Stomach (tissue), 9 donors: ENCODE measurements around the gene TUB. TPM values are rescaled to one million over a fixed set of nuclear protein-coding genes. Genes with fewer than 3 reads are reported as not detected.

Source experiments
- DNase-seq, 2 donors: peaks; one replicate each; pipeline versions ENCODE4 v3.0.0 to v3.0.0-alpha.2; 2013 to 2019
- H3K27ac ChIP-seq, 5 donors: fragments of 200-600 bp in 4 of 5; sonication (generic) in 4 of 5; one replicate each; pipeline ENCODE4 v1.5.1; 2013 to 2019; ENCODE audit warnings: mild to moderate bottlenecking in 1 of 5, moderate library complexity in 1 of 5
- H3K27me3 ChIP-seq, 3 donors: fragments of 200-600 bp; sonication (generic); one replicate each; pipeline ENCODE4 v1.5.1; 2017 to 2019; ENCODE audit warnings: mixed run types in 1 of 3
- H3K36me3 ChIP-seq, 4 donors: fragments of 200-600 bp; sonication (generic); 1 replicate in 3 of 4; 2 replicates in 1 of 4; pipeline ENCODE4 v1.5.1; 2016 to 2019
- H3K4me1 ChIP-seq, 4 donors: fragments of 200-600 bp; sonication (generic); one replicate each; pipeline ENCODE4 v1.5.1; 2016 to 2019
- H3K4me3 ChIP-seq, 4 donors: fragments of 200-600 bp; sonication (generic) in 3 of 4; one replicate each; pipeline ENCODE4 v1.5.1; 2016 to 2019; ENCODE audit warnings: mild to moderate bottlenecking in 1 of 4
- H3K9me3 ChIP-seq, 4 donors: fragments of 200-600 bp; sonication (generic); one replicate each; pipeline ENCODE4 v1.5.1; 2016 to 2019
- EP300 ChIP-seq: sonication (generic); formaldehyde crosslinking; IDR thresholded peaks from one replicate; pipeline ENCODE4 v1.6.1; 2017; ENCODE audit warnings: antibody characterized with exemption
- POLR2A ChIP-seq, 4 donors: fragments of 450-650 bp; IDR thresholded peaks; one replicate each; pipeline ENCODE4 v1.6.1; 2016; ENCODE audit warnings: antibody characterized with exemption in 4 of 4, control low read depth in 2 of 4, mild to moderate bottlenecking in 1 of 4, moderate library complexity in 1 of 4
- POLR2AphosphoS5 ChIP-seq, 3 donors: sonication (generic); formaldehyde crosslinking; IDR thresholded peaks; one replicate each; pipeline ENCODE4 v1.6.1; 2016; ENCODE audit warnings: antibody characterized with exemption in 3 of 3
- WGBS, 5 donors: extraction: QIAGEN DNeasy Blood & Tissue Kit in 3 of 5; methylation state at CpG; one replicate each; pipeline versions ENCODE4 v1.1.5 to v1.1.7; 2013 to 2018; 5-methylcytosine and 5-hydroxymethylcytosine counted together
- intact Hi-C: fragments of 100-400 bp; cut with DNase I; formaldehyde crosslinking; loops from one replicate; pipeline ENCODE4 v1.15.1; 2023; ENCODE audit warnings: low total_unique reads
- polyA plus RNA-seq, 3 donors: library from polyadenylated mRNA; stranded (reverse); fragments of 200-250 nt; gene quantifications; one replicate each; pipeline ENCODE4 v1.2.3, GENCODE V29; 2013
- total RNA-seq, 5 donors: library from RNA; depleted of rRNA; stranded (reverse); fragments of >200 nt; gene quantifications; one replicate each; pipeline versions ENCODE4 v1.1.0 to v1.2.3, GENCODE V29; 2014 to 2016
- TF ChIP-seq, protein P1 (sequence below), 7 experiments: fragments of 450-650 bp in 4 of 7; fragments of 200-600 bp in 3 of 7; sonication (generic) in 3 of 7; IDR thresholded peaks; one replicate each; pipeline ENCODE4 v1.5.1; 2016 to 2019; ENCODE audit warnings: antibody characterized with exemption in 7 of 7, control low read depth in 2 of 7, mild to moderate bottlenecking in 1 of 7
- donor health status: healthy with polysubstance abuse.
- donor health status: Bipolar disorder and iron deficiency.
- donor health status: healthy.

The TUB gene
- total and polyA plus RNA-seq, 8 donors, result under 0.01 to 12.1 (median 1.4) TPM; not detected in 1

DNA sequence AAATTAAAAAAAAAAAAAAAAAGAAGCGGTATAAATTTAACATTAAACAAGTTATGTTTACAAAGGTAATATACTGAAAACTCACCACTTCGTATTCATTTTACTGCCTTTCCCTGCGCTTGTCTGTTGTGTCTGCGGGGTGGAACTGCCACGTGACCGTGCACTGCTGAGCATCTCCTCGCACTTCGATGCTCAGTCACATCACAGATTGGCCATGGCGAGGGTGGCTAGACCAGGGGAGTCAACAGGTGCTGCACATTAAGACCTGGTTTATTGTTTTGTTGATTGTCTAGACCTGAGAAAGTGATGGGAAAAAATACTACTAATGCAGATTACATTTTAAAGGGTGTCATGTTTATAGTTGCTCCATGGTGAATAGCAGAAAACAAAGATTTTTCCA lies 22.8 kb upstream of the TUB start:
- no peak overlapping the region for H3K4me3 ChIP-seq
- H3K9me3 ChIP-seq, result no peaks in the 10 kb centered on the region
- intact Hi-C loops, result no loop called here
- TF ChIP-seq POLR2A (IDR thresholded peaks at IDR 0.05), result no peak
- no peak for TF ChIP-seq POLR2AphosphoS5 (IDR thresholded peaks at IDR 0.05)
- TF ChIP-seq, protein P1, sequence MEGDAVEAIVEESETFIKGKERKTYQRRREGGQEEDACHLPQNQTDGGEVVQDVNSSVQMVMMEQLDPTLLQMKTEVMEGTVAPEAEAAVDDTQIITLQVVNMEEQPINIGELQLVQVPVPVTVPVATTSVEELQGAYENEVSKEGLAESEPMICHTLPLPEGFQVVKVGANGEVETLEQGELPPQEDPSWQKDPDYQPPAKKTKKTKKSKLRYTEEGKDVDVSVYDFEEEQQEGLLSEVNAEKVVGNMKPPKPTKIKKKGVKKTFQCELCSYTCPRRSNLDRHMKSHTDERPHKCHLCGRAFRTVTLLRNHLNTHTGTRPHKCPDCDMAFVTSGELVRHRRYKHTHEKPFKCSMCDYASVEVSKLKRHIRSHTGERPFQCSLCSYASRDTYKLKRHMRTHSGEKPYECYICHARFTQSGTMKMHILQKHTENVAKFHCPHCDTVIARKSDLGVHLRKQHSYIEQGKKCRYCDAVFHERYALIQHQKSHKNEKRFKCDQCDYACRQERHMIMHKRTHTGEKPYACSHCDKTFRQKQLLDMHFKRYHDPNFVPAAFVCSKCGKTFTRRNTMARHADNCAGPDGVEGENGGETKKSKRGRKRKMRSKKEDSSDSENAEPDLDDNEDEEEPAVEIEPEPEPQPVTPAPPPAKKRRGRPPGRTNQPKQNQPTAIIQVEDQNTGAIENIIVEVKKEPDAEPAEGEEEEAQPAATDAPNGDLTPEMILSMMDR (IDR thresholded peaks at IDR 0.05), result no peak
- TF ChIP-seq EP300, result no peak
- peaks cover 0 to 8% (median 0%) of the 10 kb centered on the region in 3 donors for H3K27me3 ChIP-seq
- H3K4me1 ChIP-seq, result peaks cover 0 to 31% (median 9%) of the 10 kb centered on the region in 4 donors
- DNase-seq, result peak in 1 of 2 donors; percentile 13
- WGBS, 5 donors, result 92 to 96% (median 94%) methylated on average over 9 of the region's 9 CpGs
- H3K27ac ChIP-seq, result peak overlapping the region in 1 of 5 donors; percentile 64
- H3K36me3 ChIP-seq, result no peaks in the 10 kb centered on the region

DNA sequence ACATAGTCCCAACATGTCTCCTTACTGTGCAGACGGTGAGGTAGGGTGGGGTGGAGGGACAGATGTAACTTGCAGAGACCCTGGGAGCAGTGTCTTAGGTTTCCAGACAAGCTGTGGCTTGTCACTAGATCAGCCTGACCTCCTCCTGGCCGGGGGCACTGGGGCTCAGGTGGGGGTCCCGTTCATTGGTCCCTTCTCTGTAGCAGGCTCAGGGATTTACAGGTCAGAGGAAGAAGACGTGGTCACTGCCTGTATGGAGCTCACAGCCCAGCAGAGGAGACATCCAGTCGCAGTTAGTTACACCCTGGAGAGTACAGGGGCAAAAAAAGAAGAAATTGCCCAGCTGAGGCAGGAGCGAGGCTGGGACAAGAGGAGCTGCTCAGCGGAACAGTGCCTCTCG lies 22.0 kb upstream of the TUB start:
- no peaks in the 10 kb centered on the region for H3K36me3 ChIP-seq
- WGBS, 5 donors, result 78 to 85% (median 83%) methylated on average over 8 of the region's 8 CpGs
- no peaks in the 10 kb centered on the region for H3K9me3 ChIP-seq
- TF ChIP-seq POLR2A (IDR thresholded peaks at IDR 0.05) (no peak), POLR2AphosphoS5 (IDR thresholded peaks at IDR 0.05) (no peak), EP300 (no peak)
- TF ChIP-seq, protein P1 (IDR thresholded peaks at IDR 0.05), result no peak
- peaks cover 0 to 8% (median 0%) of the 10 kb centered on the region in 3 donors for H3K27me3 ChIP-seq
- peak in 1 of 2 donors; percentile 17 for DNase-seq
- no peak overlapping the region for H3K27ac ChIP-seq
- H3K4me1 ChIP-seq, result peaks cover 0 to 39% (median 13%) of the 10 kb centered on the region in 4 donors
- intact Hi-C loops, result no loop called here
- no peak overlapping the region for H3K4me3 ChIP-seq

DNA sequence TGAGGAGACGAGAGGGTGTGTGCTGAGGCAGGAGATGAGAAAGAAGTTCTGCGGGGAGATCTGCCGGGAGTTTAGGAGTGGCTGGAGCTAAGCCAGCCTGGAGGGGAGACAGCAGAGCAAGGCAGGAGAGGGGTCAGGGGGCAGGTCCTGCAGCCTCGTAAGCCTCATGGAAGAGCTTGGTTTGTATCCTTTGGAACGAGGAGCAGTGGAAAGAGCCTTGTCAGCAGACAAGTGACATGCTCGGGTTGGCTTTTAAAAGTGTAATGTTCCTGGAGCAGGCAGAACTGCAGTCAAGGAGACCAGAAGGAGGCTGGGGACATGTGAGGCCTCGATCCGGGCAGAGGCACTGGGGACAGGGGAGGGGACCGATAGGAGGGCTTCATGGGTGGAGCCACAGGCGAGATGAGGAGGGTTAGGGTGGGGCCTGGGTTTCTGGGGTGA lies 21.4 kb upstream of the TUB start:
- intact Hi-C loops, result no loop called here
- H3K4me1 ChIP-seq, result peaks cover 0 to 41% (median 14%) of the 10 kb centered on the region in 4 donors

DNA sequence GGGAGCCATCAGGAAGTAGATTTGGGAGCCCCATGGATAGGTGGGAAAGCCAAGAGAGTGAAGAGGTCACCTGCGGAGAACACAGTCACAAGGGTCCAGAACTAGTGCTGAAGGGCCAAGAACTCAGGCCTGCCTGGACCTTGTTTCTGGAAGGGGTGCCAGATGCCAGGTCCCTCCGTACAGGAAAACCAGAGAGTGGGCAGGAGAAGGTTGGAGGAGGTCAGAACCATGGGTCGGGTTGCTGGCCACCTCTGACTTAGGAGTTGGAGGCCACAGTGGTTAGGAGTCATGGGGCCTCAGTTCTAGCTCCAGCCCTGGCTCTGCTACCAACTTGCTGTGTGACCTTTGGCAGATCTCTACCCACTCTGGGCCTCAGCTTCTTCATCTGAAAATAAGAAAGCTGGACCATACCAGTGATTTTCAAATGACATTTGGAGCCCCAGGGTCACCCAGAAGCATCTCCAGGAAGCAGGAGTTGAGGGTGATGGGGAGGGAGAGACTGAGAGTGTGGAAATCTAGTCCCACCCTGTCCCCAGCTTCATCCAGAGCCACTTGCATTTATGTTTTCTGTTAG lies 20.8 kb upstream of the TUB start:
- Histone ChIP-seq H3K4me3 (no peak overlapping the region), H3K27ac (no peak overlapping the region), H3K27me3 (peaks cover 0 to 5% (median 0%) of the 10 kb centered on the region in 3 donors), H3K9me3 (no peaks in the 10 kb centered on the region), H3K36me3 (no peaks in the 10 kb centered on the region), H3K4me1 (peaks cover 0 to 41% (median 14%) of the 10 kb centered on the region in 4 donors)
- intact Hi-C loops, result no loop called here
- DNase-seq, result peak in 1 of 2 donors; percentile 13
- TF ChIP-seq, protein P1 (IDR thresholded peaks at IDR 0.05), result no peak
- TF ChIP-seq EP300 (no peak), POLR2A (IDR thresholded peaks at IDR 0.05) (no peak), POLR2AphosphoS5 (IDR thresholded peaks at IDR 0.05) (no peak)
- 59 to 93% (median 74%) methylated on average over 3 of the region's 3 CpGs for WGBS, 5 donors

More for the DNA sequence above, 21.4 kb upstream of the TUB start:
- H3K9me3 ChIP-seq, result no peaks in the 10 kb centered on the region
- no peaks in the 10 kb centered on the region for H3K36me3 ChIP-seq
- no peak overlapping the region for H3K27ac ChIP-seq
- peak; percentile 16 to 44 for DNase-seq
- peaks cover 0 to 8% (median 0%) of the 10 kb centered on the region in 3 donors for H3K27me3 ChIP-seq
- no peak overlapping the region for H3K4me3 ChIP-seq
- WGBS, 5 donors, result 36 to 50% (median 46%) methylated on average over 10 of the region's 10 CpGs
- TF ChIP-seq POLR2AphosphoS5 (IDR thresholded peaks at IDR 0.05) (no peak), POLR2A (IDR thresholded peaks at IDR 0.05) (no peak), EP300 (no peak)
- TF ChIP-seq, protein P1 (IDR thresholded peaks at IDR 0.05), result no peak
